Skin epidermis (tissue), 12 donors: Measurements from ENCODE around the gene GNPTAB.
"Not testable (repeated sequence)": the region's sequence is repeated elsewhere in the genome, so short reads cannot be mapped to it uniquely, and the experiment has no call there.

ENCODE experiments used
- H3K27ac ChIP-seq, 21 experiments: fragments of 200-600 bp; sonication (generic) in 11 of 21; one replicate each; pipeline ENCODE4 v1.5.0; 2020; ENCODE audit warnings: mild to moderate bottlenecking in 3 of 21, inconsistent platforms in 2 of 21, moderate library complexity in 2 of 21
- H3K4me3 ChIP-seq, 7 experiments: fragments of 200-600 bp; sonication (generic) in 2 of 7; one replicate each; pipeline ENCODE4 v1.5.0; 2020; ENCODE audit warnings: inconsistent platforms in 2 of 7, mild to moderate bottlenecking in 2 of 7, moderate library complexity in 1 of 7

Gene GNPTAB

DNA sequence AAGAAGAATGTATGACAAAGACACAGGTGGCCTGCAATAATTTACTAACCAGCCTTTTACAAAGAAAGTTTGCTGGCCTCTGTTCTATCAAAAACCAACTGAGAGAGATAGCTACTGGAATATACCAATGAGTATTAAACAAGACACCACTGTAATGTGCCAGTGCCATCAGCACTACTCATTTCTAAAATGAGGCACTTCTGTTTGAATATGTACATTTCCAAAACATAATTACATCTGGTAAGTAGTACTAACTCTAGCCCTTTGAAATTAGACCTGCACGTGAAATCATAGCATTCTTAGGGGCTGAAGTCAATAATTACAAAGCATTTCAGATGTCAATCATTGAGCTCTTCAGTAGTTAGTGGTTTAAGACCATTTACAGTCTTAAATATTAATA is 84.6 kb downstream of the GNPTAB start:
- H3K27ac ChIP-seq, result no peak overlapping the region
- H3K4me3 ChIP-seq, result no peak overlapping the region

DNA sequence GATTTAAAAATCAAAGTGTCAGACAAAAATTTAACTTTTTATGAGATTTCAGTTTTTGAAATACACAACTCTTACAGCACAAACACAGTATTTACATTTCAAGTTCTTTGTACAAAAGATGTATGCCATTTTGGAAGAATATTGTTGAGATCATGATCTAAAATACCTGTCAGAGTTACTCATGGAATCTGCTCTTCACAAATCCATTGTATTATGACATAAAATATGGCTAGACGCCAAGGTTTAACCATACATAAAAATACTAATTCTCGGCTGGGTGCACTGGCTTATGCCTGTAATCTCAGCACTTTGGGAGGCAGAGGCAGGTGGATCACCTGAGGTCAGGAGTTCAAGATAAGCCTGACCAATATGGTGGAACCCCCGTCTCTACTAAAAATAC is 85.3 kb downstream of the GNPTAB start:
- no peak overlapping the region for H3K27ac ChIP-seq

DNA sequence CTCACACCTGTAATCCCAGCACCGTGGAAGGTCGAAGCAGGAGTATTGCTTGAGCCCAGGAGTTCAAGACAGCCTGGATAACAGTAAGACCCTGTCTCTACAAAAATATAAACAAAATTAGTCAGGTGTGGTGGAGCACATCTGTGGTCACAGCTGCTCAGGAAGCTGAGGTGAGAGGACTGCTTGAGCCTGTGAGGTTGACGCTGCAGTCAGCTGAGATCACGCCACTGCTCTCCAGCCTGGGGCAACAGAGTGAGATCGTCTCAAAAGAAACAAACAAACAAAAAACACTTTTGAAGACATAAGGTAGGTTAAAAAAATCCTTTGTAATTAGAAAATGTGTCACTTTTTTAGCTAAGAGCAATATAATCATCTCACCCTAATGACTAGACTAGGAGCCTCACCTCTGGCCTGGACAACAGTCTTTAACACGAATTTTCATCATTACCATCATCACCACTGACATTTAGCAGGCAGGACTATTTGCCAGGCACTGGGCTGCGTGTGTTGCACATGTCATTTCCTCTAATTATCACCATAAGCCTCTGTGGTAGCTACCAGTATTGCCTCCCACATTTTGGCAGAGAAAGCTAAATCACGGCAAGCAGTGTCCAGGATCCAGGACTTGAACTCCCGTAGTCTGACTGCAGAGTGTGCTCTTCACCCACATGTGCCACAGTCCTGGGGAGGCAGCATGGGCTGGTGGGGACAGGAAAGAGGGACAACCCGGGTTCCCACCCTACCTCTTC is 86.9 kb downstream of the GNPTAB start:
- peak overlapping the region in 7 of 21 experiments; percentile 14 to 54 (median 23) for H3K27ac ChIP-seq
- H3K4me3 ChIP-seq, result no peak overlapping the region

More for the DNA sequence above, 85.3 kb downstream of the GNPTAB start:
- H3K4me3 ChIP-seq, result no peak overlapping the region

DNA sequence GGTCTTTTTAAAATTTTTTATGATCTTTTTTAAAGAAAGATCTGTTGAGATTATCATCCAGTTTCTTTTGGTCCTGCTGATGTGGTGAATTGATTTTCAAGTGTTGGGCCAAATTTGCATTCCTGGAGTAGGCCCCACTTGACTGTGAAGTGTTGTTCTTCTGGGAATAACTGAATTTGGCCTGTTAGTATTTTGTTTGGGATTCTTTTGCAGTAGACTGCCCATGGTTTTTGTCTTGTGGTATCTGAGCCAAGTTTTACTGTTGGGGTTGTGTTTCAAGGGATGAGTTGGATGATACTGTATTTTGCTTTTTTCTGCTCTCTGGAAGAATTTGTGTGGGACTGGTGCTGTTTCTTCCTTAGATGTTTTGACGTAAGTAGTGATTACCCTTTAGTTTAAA is 87.5 kb downstream of the GNPTAB start:
- H3K27ac ChIP-seq, result peak overlapping the region in 5 of 21 experiments; percentile 21 to 54 (median 27)
- no peak overlapping the region for H3K4me3 ChIP-seq

DNA sequence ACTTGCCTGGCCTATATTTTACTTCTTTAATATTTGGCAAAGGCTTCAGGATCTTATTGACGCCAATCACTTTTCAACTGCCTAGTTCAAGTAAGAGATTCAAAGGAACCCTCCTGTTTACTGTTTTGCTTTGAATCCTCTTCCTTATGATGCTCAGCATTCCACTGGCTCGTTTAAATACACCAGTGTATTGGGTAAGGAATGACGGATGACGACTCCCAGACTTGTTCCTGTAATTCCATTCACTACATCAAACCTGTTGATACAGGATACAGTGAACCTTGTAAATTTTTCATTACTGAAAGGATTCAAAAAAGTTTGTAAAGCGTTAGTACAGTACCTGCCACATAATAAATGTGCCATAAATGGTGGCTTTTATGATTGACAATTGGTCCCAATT is 89.8 kb downstream of the GNPTAB start:
- Histone ChIP-seq H3K4me3 (no peak overlapping the region), H3K27ac (no peak overlapping the region)

DNA sequence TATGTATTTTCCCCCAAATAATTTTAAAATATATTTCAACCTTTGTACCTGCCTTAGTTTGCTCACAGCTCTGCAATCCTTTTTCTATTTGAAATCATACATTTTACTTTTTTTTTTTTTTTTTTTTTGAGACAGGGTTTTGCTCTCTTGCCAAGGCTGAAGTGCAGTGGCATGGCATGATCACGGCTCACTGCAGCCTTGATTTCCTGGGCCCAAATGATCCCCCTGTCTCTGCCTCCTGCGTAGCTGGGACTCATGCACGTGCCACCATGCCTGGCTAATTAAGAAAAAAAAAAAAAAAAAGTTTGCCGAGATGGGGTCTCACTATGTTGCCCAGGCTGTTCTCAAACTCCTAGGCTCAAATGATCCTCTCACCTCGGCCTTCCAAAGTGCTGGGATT is 90.2 kb downstream of the GNPTAB start:
- H3K27ac ChIP-seq, result no peak overlapping the region
- no peak overlapping the region for H3K4me3 ChIP-seq

DNA sequence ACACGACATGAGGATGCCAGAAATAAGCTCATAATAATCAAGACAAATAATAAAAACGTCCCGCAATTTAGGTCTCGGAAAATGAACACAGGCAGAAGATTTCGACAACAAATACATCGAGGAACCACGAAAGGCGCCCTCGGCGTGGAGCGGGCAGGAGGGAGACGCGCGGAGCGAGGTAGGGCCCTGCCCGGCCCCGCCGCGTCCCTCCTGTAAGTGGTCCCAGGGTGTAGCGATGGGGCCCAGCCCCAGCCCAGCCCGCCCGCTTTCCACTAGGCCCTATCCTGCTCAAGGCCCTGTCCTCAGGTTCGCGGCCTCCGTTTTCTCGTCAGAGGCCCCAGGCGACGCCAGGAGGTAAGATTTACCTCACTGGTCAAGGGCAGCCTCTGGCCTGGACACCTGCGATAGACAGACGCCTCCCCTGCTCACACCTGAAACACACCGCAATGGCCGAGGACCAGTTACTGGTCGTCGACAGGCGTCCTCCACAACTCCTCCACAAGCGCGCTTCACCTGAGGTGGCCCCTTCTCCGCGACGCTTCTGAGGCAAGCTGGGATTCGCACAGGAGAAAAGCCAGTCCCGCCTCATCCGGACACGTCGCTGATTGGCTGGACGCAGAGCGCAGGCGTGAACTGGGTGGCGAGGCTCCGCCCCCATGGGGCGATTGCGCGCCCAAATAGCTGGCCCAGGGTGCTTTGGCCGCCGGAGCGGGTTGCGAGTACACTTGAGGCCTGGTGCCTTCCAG is 91.7 kb downstream of the GNPTAB start, which contains the start of gene SYCP3:
SYCP3 (minus strand) TSS at position 543 of the 746 bp plus-strand sequence. CDS start 1,527 bp downstream, outside the sequence.
- no peak within 1 kb of the TSS for H3K27ac ChIP-seq
- no peak within 1 kb of the TSS for H3K4me3 ChIP-seq

DNA sequence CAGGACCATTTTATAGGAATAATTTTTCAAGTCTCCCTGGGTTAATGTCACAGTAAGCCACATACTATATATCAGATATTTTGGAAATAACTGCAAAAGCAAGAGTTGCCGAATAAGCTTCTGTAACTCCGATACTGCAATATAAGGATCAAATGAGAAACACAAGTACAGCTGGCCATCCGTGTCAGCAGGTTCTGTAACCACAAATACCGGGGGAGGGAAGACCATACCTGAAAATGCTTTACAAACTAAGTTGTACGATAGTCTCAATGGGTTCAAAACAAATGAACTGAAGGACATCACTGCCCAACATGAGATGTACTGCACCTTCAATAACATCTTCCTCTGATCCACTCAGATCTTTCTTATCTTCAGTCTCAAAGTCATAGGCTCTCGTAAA is 93.3 kb downstream of the GNPTAB start:
- no peak overlapping the region for H3K4me3 ChIP-seq
- H3K27ac ChIP-seq, result no peak overlapping the region

DNA sequence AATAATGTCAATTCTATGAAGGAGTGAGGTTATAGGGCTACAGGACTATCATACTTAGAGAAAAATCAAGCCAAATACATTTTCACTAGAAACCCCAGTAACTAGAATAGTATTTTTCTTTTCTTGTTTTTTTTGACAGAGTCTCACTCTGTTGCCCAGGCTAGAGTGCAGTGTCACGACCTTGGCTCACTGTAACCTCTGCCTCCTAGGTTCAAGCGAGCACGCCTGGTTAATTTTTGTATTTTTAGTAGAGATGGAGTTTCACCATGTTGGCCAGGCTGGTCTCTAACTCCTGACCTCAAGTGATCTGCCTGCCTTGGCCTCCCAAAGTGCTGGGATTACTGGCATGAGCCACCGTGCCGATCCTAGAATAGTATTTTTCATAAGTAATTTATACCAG is 96.3 kb downstream of the GNPTAB start:
- H3K4me3 ChIP-seq, H3K27ac ChIP-seq: not testable (repeated sequence)

DNA sequence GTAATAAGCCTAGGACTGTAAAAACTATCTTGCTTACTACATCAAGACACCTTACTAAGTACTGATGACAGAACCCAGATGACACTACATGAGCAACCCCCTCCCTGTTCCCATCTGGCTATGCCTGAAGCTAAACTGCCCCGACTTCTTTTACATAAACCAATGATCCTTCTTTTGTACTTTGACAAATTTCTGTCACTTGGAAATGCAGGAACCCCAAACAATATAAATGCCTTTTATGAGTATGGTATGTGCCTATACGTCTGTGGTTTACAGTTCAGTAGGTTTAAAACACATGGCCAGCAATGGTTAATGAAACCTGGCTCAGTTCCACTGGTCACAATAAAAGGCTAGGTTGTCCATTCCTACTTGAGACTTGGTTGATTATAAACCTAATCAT is 97.6 kb downstream of the GNPTAB start:
- no peak overlapping the region for H3K4me3 ChIP-seq
- no peak overlapping the region for H3K27ac ChIP-seq

DNA sequence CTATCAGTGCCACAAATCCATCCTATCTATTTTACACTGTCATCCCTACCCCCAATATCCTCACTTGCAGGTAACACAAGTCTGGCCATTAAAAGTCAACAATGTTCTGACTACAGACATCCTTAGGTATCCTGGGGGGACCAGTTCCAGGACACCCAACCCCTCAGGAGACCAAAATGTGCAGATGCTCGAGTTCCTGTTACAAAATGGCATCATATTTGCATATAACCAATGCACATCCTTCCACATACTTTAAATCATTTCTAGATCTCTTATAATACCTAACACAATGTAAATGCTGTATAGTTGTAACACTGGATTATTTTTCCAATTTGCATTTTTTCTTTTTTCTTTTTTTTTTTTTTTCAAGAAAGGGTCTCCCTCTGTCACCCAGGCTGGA is 98.4 kb downstream of the GNPTAB start:
- H3K27ac ChIP-seq, result no peak overlapping the region
- no peak overlapping the region for H3K4me3 ChIP-seq

DNA sequence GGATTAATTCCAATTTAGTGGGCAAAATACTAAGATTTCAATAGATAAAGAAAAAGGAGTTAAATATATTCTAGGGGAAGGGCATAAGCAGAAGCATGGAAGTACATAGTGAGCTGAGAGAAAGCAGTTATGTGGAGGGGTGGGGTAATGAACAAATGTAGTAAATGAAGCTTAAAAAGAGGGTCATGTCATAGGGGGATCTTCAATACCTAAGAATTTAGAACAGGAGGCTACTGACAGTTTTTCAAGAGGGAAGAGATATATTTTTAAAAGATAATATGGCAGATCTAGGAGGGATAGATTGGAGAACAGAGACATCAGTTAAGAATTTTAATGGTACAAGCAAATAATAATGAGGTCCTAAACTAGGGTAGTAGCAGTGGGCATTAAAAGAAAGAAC is 100.9 kb downstream of the GNPTAB start:
- H3K4me3 ChIP-seq, result no peak overlapping the region
- H3K27ac ChIP-seq, result no peak overlapping the region

DNA sequence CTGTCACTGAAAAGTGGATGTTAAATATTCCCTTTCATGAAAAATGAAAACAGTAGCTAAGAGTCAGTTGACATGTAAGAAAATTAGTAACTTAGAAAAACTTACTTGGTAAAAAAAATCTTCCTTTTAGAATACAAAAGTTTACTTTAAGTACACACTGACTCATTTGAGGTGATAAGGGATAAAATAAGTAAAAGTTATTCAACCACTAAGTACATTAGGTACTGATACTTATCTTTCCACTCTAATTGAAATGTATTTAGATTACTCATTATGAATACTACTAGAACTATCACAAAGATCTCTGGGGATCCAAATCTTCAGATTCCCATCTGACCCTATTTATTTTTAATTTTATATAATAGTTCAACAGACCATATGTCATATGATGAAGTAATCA is 103.7 kb downstream of the GNPTAB start:
- Histone ChIP-seq H3K4me3 (no peak overlapping the region), H3K27ac (no peak overlapping the region)

DNA sequence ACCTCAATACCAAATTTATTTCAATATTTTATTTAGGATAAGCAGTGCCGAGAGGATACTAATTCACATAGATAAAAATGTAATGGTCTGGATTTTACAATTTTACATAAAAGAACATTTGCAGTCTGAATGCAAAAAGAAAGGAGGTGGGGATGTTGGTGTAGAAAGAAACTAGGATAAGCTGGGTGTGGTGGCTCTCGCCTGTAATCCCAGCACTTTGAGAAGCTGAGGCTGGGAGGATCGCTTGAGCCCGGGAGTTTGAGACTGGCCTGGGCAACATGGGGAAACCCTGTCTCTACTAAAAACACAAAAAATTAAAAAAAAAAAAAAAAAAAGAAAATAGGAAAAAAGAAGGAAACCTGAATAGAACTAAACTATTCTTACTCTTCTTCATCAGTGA is 108.4 kb downstream of the GNPTAB start:
- Histone ChIP-seq H3K27ac (no peak overlapping the region), H3K4me3 (no peak overlapping the region)

DNA sequence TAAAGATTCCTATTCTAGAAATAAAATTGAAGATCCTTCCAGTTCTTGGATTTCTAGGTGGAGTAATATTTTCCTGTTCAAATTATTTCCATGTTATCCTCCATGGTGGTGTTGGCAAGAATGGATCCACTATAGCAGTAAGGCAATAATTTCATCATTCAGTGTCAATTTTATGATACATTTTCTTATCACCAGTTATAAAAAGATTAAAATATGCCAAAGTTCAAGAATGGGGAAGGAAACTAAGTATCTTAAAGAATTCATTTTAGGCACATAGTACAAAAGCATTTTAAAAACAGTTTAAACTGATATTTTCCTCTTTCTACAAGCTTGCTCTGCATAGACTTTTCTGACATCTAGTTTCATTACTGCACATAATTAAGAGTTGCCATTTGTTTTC is 110.6 kb downstream of the GNPTAB start:
- Histone ChIP-seq H3K4me3 (no peak overlapping the region), H3K27ac (no peak overlapping the region)

DNA sequence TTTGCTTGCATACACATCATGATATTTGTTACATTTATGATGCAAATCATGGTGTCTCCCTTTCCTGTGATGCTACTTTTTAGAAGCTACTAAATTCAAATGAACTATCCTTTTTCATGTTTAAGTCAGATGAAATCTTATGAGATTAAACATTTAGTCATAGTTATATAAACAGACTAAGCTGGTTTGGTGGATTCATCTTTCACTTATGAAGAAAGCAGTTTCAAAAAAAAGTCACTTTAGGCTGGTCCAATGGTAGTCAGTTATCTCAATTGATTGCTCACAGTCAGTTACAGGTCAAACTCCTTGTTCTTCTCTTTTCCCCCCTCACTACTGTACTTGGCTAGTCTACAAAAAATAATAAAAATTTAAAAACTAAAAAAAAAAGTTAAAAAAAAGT is 111.2 kb downstream of the GNPTAB start:
- H3K27ac ChIP-seq, result no peak overlapping the region
- no peak overlapping the region for H3K4me3 ChIP-seq

DNA sequence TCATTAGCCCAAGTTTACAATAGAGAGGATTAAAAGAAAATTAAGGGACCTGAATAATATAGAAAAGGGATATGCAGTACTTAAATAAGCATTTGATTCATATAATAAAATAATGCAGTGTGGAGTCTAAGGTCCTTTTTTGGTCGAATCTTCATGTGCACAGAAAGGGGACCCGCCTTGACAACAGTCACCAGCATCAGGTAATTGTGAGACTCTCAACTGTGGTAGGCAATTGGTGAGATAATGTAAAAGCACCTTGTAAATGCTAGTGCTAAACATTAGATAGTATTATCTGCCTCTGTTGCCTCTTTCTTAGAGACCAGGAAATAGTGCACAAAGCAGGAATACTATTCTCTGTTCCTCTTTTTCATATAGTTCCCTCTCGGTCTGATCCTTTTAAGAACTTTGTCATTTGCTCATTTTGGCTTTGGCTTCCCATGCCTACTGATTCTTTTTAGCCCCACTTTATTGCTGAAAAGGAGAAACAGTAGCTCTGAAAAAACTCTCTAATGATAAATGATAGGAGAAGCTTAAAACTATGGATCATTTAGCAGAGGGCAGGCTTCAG is 115.8 kb downstream of the GNPTAB start:
- no peak overlapping the region for H3K27ac ChIP-seq
- no peak overlapping the region for H3K4me3 ChIP-seq

DNA sequence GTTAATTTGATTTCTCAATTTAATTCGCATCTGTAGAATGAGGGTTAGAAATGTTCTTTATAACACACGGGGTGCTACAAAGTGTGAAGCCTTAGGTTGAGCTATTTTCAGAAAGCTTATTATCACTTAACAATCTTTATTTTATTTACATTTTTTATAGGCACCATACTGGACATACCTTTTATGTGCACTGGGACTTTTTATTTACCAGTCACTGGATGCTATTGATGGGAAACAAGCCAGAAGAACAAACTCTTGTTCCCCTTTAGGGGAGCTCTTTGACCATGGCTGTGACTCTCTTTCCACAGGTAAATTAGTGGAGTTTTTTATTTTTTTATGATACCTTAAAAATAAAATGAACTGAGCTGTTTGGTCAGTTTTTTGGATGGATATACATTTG is 116.8 kb downstream of the GNPTAB start:
- Histone ChIP-seq H3K4me3 (no peak overlapping the region), H3K27ac (peak overlapping the region in 2 of 21 experiments; percentile 26 to 61)

DNA sequence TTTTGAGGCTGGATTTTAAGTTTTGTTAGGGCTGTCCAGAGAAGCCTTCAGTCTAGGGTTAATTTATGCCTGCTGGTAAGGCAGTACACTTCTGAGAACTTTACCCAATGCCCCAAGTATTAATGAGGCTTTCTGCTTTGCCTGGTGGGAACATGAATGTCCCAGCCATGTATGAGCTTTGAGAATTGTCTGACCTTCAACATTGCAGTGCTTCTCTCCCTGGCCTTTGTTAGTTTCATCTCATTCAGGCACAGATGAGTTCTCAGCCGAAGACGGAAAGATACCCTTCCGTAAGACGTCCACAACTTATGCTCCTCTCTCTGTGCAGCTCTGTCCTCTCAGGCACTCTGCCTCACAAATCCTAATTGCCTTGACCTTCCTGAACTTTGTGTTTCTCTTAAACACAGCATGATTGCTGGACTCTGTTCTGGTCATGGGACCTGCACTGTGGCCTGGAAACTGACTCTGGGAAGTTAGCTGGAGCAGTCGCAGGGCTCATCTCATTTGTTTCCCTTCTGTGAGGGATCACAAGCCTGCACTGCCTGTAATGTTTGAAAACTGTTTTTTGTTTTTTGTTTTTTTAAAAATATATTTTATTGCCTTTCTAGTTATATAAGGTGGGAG is 117.6 kb downstream of the GNPTAB start:
- H3K27ac ChIP-seq, result peak overlapping the region in 5 of 21 experiments; percentile 2 to 61 (median 26)
- no peak overlapping the region for H3K4me3 ChIP-seq

DNA sequence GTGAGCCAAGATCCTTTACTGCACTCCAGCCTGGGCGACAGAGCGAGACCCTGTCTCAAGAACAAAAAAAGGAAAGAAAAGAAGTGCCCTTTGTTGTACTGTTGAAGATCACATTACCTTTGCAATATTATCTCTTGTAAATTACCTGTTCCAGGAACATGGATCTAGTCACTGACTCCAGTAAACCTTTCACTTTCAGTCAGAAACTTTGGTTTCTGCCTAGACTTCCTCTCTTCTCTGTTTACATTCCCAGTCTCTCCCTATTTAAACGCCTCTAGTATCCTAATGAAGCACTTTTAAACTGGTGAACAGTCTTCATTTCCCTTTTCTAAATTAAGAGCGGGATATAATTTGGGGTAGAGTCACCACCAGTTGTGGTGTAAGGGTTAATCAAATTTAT is 120.5 kb downstream of the GNPTAB start:
- no peak overlapping the region for H3K27ac ChIP-seq
- H3K4me3 ChIP-seq, result no peak overlapping the region
